Measurements from ENCODE around the gene ESCO1. TPM values are rescaled to one million over a fixed set of nuclear protein-coding genes. Genes with fewer than 3 reads are reported as not detected.
"Not testable (repeated sequence)": the region's sequence is repeated elsewhere in the genome, so short reads cannot be mapped to it uniquely, and the experiment has no call there.

ESCO1 gene
- total RNA-seq (2014; rRNA removed; shearing (Covaris generic)), result 17.3 and 19.5 TPM in 2 replicates
- polyA plus RNA-seq (2014; cell fraction: nucleus; rRNA removed), result 7.0 and 10.6 TPM in 2 replicates

- peak; percentile 96 for DNase-seq (ENCODE audit: extremely low read depth, low read depth)
Measured at GRCh38 chr18:21600526-21601410, at the start of gene ESCO1. Gene ESCO1, minus strand, starts transcription at chr18:21600704. Its CDS starts 25,861 bp downstream, at chr18:21574843.

DNA sequence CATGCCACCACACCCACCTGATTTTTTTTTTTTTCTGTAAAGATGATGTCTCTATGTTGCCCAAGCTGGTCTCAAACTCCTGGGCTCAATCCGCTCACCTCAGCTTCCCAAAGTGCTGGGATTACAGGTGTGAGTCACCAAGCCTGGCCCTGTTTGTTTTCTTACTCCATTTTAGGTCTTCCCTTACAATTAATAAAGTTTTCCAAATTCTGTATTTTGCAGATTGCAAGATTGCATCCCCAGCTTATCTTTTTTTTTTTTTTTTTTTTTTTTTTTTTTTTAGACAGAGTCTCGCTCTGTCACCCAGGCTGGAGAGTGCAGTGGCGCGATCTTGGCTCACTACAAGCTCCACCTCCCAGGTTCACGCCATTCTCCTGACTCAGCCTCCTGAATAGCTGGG is 39.9 kb upstream of the ESCO1 start:
- DNase-seq (ENCODE audit: extremely low read depth, low read depth), result not testable (repeated sequence)

DNA sequence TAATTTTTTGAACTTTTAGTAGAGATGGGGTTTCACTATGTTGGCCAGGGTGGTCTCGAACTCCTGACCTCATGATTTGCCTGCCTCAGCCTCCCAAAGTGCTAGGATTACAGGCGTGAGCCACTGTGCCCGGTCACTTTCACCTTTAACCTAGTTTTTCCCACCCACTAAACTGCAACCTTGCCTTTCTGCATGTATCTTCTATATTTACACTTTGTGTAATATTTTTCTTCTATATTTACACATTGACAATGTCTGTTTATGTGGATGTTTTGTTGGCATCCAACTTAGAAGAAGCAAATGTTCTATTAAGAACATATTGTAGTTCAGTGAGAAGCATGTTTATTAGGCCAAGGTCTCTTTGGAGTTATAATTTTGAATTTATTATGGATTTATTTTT is 38.3 kb upstream of the ESCO1 start:
- DNase-seq (ENCODE audit: extremely low read depth, low read depth), result no peak

DNA sequence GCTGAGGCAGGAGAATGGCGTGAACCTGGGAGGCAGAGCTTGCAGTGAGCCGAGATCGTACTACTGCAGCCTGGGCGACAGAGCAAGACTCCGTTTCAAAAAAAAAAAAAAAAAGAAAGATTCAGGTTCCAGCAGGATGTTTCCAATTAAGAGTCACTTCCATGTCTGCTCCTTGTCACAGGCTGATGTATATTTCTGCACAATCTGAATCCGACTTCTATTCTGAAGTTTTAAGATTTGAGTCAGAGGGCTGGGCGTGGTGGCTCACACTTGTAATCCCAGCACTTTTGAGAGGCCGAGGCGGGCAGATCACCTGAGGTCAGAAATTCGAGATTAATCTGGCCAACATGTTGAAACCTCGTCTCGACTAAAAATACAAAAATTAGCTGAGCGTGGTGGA is 36.3 kb upstream of the ESCO1 start:
- no peak for DNase-seq (ENCODE audit: extremely low read depth, low read depth)

DNA sequence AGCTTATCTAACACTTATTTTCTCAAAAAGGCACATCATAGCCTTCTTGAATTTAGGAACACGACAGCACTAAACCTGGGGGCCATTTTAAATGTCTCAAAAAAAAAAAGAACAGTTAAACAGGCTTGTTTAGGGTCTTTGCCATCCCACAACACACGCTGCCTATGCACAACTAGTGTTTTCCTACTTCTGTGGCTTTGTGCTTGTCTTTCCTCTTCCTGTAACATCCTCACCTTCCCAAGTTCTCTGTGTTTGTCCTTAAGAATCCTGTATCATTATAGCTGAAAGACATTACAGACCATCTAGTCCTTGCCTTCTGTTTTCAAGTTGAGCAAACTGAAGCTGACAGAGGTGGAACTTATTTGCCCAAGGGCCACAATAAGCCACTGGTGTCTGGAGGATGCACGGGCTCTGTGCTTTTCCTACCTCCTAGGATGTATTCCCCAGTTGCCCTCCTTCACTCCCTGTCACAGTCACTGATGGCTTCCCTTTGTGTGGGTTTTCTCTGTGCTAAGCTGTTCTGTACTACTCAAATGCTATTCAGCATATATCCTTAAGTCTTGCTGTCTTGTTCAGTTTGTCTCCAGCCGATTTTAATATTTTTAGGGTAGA is 34.2 kb upstream of the ESCO1 start:
- no peak for DNase-seq (ENCODE audit: extremely low read depth, low read depth)

DNA sequence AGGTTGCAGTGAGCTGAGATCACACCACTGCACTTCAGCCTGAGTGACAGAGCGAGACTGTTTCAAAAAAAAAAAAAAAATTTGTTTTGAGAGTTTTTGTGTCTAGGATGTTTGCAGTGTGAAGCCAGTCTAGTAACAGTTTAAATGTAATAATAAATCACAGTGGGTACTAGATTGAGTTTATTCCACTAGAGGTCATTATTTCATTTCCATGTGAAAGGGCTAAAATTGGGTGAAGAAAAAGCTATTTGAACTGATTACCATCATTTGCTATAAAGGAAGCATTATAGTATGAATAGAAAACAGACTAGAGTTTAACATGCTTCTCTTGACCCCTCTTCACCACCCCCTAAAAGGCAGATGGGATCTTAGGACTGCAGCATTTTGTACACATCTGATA is 31.9 kb upstream of the ESCO1 start:
- no peak for DNase-seq (ENCODE audit: extremely low read depth, low read depth)

DNA sequence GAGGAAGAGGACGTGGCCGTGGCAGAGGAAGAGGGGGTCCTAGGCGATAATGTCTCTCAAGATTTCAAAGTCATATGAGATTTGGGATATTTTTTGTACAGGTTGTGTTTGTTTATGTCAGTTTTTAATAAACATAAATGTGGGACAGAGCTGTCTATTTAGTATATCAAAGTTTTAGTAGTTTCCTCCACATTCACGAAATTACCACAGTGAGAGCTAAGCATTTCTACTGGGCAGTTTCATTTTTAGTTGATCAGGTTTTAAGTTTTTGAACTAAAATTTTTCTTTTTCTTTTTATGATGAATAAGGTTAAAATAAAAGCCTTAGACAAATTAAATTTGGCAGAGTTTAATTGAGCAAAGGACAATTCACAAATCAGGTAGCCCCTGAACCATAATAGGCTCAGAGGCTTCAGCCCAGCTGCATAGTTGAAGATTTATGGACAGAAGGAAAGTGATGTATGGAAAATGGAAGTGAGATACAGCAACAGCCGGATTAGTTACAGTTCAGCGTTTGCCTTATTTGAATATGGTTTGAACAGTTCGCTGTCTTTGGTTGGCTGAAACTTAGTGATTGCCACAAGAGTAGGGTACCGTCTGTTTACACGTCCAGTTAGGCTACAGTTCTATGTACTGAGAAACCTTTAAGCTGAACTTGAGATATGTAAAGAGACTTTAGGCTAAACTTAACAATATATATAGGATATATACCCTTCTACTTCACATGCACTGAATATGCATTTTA is 28.8 kb upstream of the ESCO1 start:
- DNase-seq (ENCODE audit: extremely low read depth, low read depth), result no peak

- not testable (repeated sequence) for DNase-seq (ENCODE audit: extremely low read depth, low read depth)
Measured at GRCh38 chr18:21621640-21622039, 21.1 kb upstream of the ESCO1 start.

GRCh38 chr18:21612125-21613039 is 11.9 kb upstream of the ESCO1 start, which contains the start of gene SNRPD1:
Gene SNRPD1, plus strand, starts transcription at chr18:21612314. Its CDS starts 116 bp downstream, at chr18:21612430.
- peak; percentile 79 for DNase-seq (ENCODE audit: extremely low read depth, low read depth)

DNA sequence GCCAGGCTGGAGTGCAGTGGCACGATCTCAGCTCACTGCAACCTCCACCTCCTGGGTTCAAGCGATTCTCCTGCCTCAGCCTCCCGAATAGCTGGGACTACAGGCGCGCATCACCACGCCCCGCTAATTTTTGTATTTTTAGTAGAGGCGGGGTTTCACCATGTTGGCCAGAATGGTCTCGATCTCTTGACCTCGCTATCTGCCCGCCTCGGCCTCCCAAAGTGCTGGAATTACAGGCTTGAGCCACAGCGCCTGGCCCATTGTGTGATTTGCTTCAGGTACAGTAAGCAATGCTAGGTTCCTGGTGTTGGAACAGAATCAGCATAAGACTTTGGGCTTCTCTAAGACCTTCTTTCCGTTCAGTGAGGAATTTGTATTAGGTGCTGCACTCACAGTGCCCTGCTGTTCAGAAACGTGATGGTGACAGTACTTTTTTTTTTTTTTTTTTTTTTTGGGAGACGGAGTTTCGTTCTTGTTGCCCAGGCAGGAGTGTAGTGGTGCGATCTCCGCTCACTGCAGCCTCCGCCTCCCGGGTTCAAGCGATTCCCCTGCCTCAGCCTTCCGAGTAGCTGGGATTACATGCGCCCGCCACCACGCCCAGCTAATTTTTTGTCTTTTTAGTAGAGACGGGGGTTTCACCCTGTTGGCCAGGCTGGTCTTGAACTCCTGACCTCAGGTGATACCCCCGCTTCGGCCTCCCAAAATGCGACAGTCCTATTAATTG is 11.1 kb upstream of the ESCO1 start:
- DNase-seq (ENCODE audit: extremely low read depth, low read depth), result not testable (repeated sequence)

DNA sequence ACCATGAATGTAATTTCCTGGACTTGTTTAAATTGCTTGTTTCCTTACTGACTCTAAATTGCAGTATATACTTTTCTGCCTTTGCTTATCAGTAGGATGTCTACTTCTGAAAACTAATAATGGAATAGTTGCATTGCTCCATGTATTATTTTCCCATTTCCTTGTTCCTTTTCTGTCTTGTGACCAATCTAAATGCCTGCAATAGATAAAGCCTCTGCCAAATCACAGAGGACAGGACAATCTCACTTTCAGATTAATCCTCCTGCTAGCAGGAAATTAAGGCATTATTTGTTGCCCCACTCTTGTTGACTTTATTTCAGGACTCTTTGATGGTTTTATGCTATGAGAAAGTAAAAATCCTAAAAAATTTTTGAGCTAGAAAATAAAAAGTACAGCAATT is 4.7 kb upstream of the ESCO1 start:
- DNase-seq (ENCODE audit: extremely low read depth, low read depth), result no peak

DNA sequence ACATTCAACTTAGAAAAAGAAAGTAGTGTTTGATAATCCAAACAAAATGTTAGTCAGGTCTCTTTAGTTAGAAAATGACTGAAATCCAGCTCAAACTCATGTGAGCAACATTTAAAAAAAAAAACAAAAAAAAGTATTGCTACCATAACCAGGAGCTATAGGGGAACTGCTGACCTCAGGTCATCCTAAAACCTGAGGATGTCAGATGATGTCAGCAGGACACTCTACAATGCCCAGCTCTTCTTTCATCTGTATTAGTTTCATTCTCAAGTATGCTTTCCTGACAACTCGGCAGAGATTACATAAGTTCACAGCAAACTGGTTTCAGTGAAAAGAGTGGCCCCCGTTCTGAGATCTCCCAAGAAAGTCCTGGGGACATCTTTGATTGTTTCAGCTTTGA is 4.2 kb upstream of the ESCO1 start:
- DNase-seq (ENCODE audit: extremely low read depth, low read depth), result no peak

GRCh38 chr18:21602299-21602587 is 1.7 kb upstream of the ESCO1 start:
- DNase-seq (ENCODE audit: extremely low read depth, low read depth), result no peak

- DNase-seq (ENCODE audit: extremely low read depth, low read depth), result no peak
Measured at GRCh38 chr18:21599585-21600525, 649 bp downstream of the ESCO1 start.

DNA sequence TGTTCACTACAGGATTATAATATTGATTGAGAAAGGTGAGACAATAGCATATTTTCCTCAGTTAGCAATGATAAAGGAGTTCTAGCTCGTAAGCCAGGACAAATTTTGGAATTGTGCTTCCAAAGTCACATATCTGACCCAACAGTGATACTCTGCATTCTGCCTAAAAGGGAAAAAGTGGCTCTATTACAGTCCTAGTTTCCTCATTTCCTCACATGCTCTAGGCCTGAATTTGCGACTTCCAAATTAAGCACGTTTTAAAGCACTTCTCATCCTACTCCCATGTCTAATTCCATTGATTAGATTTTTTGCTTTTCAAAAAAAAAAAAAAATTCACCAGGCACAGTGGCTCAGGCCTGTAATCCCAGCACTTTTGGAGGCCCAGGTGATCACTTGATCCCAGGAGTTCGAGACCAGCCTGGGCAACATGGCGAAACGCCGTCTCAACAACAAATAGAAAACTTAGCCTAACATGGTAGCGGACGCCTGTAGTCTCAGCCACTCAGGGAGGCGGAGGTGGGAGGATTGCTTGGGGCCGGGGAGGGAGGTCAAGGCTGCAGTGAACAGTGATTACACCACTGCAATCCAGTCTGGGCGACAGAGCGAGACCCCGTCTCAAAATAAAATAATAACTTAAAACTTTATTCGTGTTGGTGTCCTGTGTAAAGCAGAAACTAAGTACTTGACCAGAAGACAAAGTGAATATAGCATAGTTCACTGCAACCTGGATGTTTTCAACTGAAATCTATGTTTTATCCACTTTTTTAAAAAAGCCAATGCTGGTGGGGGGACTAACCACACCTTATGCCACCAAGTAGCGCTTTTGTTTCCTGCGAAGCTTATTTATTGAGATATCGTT is 1.5 kb downstream of the ESCO1 start:
- DNase-seq (ENCODE audit: extremely low read depth, low read depth), result no peak

- DNase-seq (ENCODE audit: extremely low read depth, low read depth), result no peak
Measured at GRCh38 chr18:21597620-21598019, 2.9 kb downstream of the ESCO1 start.

DNA sequence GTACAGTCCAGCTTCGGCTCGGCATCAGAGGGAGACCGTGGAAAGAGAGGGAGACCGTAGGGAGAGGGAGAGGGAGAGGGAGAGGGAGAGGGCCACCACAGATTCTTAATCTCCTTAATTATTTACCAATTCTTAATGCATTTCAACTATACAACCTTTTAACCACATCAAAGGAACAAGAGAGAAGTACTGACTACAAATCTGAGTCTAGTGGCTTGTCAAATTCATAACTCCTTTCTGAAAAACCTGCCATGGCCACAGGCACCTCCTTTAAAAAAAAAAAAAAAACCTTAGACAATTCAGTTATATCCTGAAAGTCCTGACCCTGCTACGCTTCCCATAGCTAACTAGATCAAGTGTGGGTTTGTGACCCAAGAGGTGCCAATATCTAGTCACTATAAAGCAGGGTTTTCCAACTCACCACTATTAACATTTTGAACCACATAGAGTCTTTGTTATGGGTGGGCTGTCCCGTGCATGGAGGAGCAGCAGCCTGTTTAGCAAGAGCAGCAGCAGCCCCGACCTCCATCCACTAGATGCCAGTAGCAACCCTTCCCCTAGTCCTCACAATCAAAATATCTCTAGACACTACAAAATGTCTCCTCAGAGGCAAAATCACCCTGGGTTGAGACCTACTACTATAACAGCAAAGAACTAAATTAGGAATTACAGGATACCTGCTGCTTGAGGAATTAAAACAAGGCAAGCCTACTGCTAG is 6.8 kb downstream of the ESCO1 start:
- no peak for DNase-seq (ENCODE audit: extremely low read depth, low read depth)
